Astrocyte (in vitro differentiated cells and primary cell): Measurements from ENCODE around the gene PUM2. TPM values are rescaled to one million over a fixed set of nuclear protein-coding genes. Genes with fewer than 3 reads are reported as not detected.

Experiments used
- DNase-seq: peaks from one replicate; pipeline ENCODE4 v3.0.0-alpha.2; 2010; ENCODE audit warnings: low read depth
- FAIRE-seq: peaks from 2 replicates; lab custom pipeline; 2011; peaks lifted over from hg19 to GRCh38; lab: Jason Lieb, UNC
- H2AFZ ChIP-seq: 2 replicates; pipeline ENCODE4 v1.6.0; 2012; ENCODE audit warnings: low read depth, low read length, inconsistent platforms
- H3K27ac ChIP-seq: 2 replicates; pipeline ENCODE4 v1.5.1; 2011; ENCODE audit warnings: low read depth, low read length, inconsistent platforms
- H3K27me3 ChIP-seq: 2 replicates; pipeline ENCODE4 v1.6.0; 2011; ENCODE audit warnings: low read length, inconsistent platforms; ENCODE audit not compliant: insufficient read depth
- H3K36me3 ChIP-seq: 2 replicates; pipeline ENCODE4 v1.5.1; 2011; ENCODE audit warnings: low read length, inconsistent platforms; ENCODE audit not compliant: insufficient read depth
- H3K4me1 ChIP-seq: 2 replicates; pipeline ENCODE4 v1.5.1; 2011; ENCODE audit warnings: low read length, inconsistent platforms; ENCODE audit not compliant: insufficient read depth
- H3K4me2 ChIP-seq: 2 replicates; pipeline ENCODE4 v1.6.0; 2012; ENCODE audit warnings: low read length, inconsistent platforms
- H3K4me3 ChIP-seq: 2 replicates; pipeline ENCODE4 v1.5.1; 2011; ENCODE audit warnings: low read depth, mild to moderate bottlenecking, low read length, inconsistent platforms; ENCODE audit not compliant: insufficient read depth
- H3K79me2 ChIP-seq: 2 replicates; pipeline ENCODE4 v1.6.0; 2012; ENCODE audit warnings: mild to moderate bottlenecking, low read length, inconsistent platforms; ENCODE audit not compliant: insufficient read depth
- H3K9ac ChIP-seq: 2 replicates; pipeline ENCODE4 v1.6.0; 2012; ENCODE audit warnings: mild to moderate bottlenecking, low read length, inconsistent platforms
- H3K9me3 ChIP-seq: 2 replicates; pipeline ENCODE4 v1.5.1; 2012; ENCODE audit warnings: low read depth, mild to moderate bottlenecking, low read length, inconsistent platforms; ENCODE audit not compliant: insufficient read depth
- H4K20me1 ChIP-seq: 2 replicates; pipeline ENCODE4 v1.6.0; 2012; ENCODE audit warnings: low read length, inconsistent platforms; ENCODE audit not compliant: insufficient read depth
- H3K27ac Mint-ChIP-seq: one replicate; pipeline ENCODE4 v1.8.0; 2021; ENCODE audit warnings: mild to moderate bottlenecking, mixed read lengths; ENCODE audit not compliant: unreplicated experiment
- H3K27me3 Mint-ChIP-seq: one replicate; pipeline ENCODE4 v1.8.0; 2021; ENCODE audit warnings: low read depth, mixed read lengths; ENCODE audit not compliant: unreplicated experiment
- H3K36me3 Mint-ChIP-seq: one replicate; pipeline ENCODE4 v1.8.0; 2021; ENCODE audit warnings: low read depth, mixed read lengths; ENCODE audit not compliant: unreplicated experiment
- H3K4me1 Mint-ChIP-seq: one replicate; pipeline ENCODE4 v1.8.0; 2021; ENCODE audit warnings: low read depth, mixed read lengths; ENCODE audit not compliant: unreplicated experiment
- H3K4me3 Mint-ChIP-seq: one replicate; pipeline ENCODE4 v1.8.0; 2021; ENCODE audit warnings: mild to moderate bottlenecking, moderate library complexity, mixed read lengths; ENCODE audit not compliant: unreplicated experiment
- H3K9me3 Mint-ChIP-seq: one replicate; pipeline ENCODE4 v1.8.0; 2021; ENCODE audit warnings: mild to moderate bottlenecking, mixed read lengths; ENCODE audit not compliant: unreplicated experiment
- EZH2 ChIP-seq: IDR thresholded peaks from 2 replicates; pipeline ENCODE4 v1.6.1; 2012; ENCODE audit warnings: mild to moderate bottlenecking, low read length, inconsistent platforms; ENCODE audit not compliant: insufficient read depth
- total RNA-seq: library from RNA; stranded (reverse); gene quantifications from 2 replicates; pipeline ENCODE4 v1.2.1, GENCODE V29; 2021
- TF ChIP-seq, protein P1 (sequence below): IDR thresholded peaks from 2 replicates; pipeline ENCODE4 v1.5.1; 2011; ENCODE audit warnings: low read depth, mild to moderate bottlenecking, inconsistent platforms, low read length, moderate library complexity; ENCODE audit not compliant: insufficient read depth

Gene PUM2
- total RNA-seq, 1 donor from 2014 or later = 69.4 TPM

DNA sequence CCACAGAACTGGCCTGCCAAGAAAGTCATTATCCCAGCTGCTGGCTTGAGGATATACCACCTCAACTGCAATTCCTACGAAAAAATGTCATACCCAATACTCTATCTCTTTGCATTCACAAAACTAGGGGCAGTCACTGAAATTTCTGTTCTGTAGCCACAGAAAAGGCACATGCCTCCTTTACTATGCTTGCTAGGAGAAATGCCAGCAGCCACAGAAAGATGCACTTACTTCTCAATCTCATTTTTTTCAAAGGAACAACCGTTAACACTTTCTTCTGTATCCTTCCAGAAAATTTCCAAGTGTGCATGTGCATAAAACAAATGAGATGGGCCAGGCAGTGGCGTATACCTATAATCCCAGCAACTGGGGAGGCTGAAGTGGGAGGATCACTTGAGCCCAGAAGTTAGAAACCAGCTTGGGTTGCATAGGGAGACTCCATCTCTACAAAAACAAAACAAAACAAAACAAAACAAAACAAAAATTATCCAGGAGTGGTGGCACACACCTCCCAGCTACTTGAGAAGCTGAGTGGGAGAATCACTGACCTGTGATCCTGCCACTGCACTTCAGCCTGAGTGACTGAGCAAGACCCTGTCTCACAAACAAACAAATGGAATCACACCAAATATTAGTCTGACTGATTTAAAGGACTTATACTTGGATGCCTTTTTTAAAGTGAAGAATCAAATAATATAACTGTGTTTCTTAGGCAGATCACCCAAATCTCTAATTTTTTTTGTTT is 22.4 kb upstream of the PUM2 start:
- Histone ChIP-seq H3K27ac (no peak overlapping the region), H3K36me3 (no peaks in the 10 kb centered on the region), H3K9me3 (no peaks in the 10 kb centered on the region), H3K4me3 (no peak overlapping the region), H3K9ac (no peak overlapping the region), H3K4me2 (no peak overlapping the region), H3K79me2 (no peaks in the 10 kb centered on the region), H3K4me1 (no peaks in the 10 kb centered on the region), H2AFZ (no peak overlapping the region), H3K27me3 (peaks cover 4% of the 10 kb centered on the region), H4K20me1 (no peaks in the 10 kb centered on the region)
- FAIRE-seq (no peak), DNase-seq (no peak)
- Mint-ChIP-seq H3K9me3 (peaks cover 2% of the 10 kb centered on the region), H3K4me3 (no peak overlapping the region), H3K27me3 (peaks cover 5% of the 10 kb centered on the region), H3K4me1 (peaks cover 4% of the 10 kb centered on the region), H3K36me3 (no peaks in the 10 kb centered on the region), H3K27ac (no peak overlapping the region)
- TF ChIP-seq EZH2 = no peak
- TF ChIP-seq, protein P1, sequence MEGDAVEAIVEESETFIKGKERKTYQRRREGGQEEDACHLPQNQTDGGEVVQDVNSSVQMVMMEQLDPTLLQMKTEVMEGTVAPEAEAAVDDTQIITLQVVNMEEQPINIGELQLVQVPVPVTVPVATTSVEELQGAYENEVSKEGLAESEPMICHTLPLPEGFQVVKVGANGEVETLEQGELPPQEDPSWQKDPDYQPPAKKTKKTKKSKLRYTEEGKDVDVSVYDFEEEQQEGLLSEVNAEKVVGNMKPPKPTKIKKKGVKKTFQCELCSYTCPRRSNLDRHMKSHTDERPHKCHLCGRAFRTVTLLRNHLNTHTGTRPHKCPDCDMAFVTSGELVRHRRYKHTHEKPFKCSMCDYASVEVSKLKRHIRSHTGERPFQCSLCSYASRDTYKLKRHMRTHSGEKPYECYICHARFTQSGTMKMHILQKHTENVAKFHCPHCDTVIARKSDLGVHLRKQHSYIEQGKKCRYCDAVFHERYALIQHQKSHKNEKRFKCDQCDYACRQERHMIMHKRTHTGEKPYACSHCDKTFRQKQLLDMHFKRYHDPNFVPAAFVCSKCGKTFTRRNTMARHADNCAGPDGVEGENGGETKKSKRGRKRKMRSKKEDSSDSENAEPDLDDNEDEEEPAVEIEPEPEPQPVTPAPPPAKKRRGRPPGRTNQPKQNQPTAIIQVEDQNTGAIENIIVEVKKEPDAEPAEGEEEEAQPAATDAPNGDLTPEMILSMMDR = no peak

DNA sequence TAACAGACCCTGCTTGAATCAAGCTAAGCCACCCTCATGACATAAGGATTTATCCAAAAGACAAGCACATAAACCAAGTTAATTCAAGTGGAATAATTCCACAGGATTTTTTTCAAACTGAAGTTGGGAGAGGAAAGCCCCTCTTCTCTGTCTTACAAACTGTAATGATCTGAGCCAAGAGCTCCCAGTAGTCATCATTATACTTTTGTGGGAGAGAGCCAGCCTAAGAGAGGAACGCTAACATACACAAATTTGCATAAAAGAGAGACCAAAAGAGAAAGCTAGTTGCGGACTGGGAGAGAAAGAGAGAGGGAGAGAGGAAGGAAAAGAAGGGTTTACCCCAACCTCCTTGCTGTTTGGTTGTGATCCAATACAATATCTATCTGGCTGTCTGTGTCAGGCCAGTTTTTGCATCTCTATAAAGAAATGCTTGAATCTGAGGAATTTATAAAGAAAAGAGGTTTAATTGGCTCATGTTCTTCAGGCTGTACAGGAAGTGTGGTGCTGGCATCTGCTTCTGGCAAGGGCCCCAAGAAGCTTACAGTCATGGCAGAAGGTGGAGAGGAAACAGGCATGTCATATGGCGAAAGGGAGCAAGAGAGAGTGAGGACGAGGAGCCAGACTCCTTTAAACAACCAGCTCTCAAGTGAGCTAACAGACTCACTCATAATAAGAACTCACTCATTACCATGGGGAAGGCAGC is 20.8 kb upstream of the PUM2 start:
- Mint-ChIP-seq H3K4me1 (peaks cover 6% of the 10 kb centered on the region), H3K27me3 (peaks cover 5% of the 10 kb centered on the region), H3K27ac (no peak overlapping the region), H3K9me3 (peaks cover 2% of the 10 kb centered on the region), H3K36me3 (no peaks in the 10 kb centered on the region), H3K4me3 (no peak overlapping the region)
- Histone ChIP-seq H3K79me2 (no peaks in the 10 kb centered on the region), H3K4me1 (no peaks in the 10 kb centered on the region), H3K9me3 (no peaks in the 10 kb centered on the region), H2AFZ (peak overlapping the region; percentile 9), H4K20me1 (no peaks in the 10 kb centered on the region), H3K4me2 (peak overlapping the region; percentile 39), H3K36me3 (no peaks in the 10 kb centered on the region), H3K4me3 (no peak overlapping the region), H3K27me3 (no peaks in the 10 kb centered on the region), H3K9ac (no peak overlapping the region), H3K27ac (no peak overlapping the region)
- no peak for TF ChIP-seq EZH2
- TF ChIP-seq, protein P1 = no peak
- peak; percentile 36 for DNase-seq
- FAIRE-seq = no peak

DNA sequence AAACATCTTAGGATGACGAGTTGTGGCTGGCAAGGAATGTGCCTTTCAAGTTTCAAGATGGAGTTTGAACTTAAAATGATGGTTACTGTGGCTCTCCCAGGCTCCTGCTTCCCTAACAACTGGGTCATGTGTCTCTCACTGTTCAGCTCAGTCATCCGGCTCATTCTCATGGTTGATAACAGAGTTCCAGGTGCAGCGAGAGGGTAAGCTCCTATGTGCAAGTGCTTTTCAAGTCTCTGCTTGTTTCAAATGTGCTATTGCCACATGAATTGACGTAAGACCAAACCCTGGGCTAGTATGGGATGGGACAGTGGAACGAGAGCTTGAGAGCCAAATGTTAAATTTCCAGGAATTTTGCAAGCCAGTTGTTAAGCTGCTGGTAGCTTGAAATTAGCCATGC is 19.5 kb upstream of the PUM2 start:
- Histone ChIP-seq H2AFZ (no peak overlapping the region), H3K9me3 (no peaks in the 10 kb centered on the region), H3K4me2 (no peak overlapping the region), H4K20me1 (no peaks in the 10 kb centered on the region), H3K9ac (no peak overlapping the region), H3K79me2 (no peaks in the 10 kb centered on the region), H3K27ac (no peak overlapping the region), H3K4me1 (peaks cover 4% of the 10 kb centered on the region), H3K4me3 (no peak overlapping the region), H3K27me3 (no peaks in the 10 kb centered on the region), H3K36me3 (no peaks in the 10 kb centered on the region)
- TF ChIP-seq, protein P1 = no peak
- TF ChIP-seq EZH2 = no peak
- DNase-seq (no peak), FAIRE-seq (no peak)
- Mint-ChIP-seq H3K36me3 (no peaks in the 10 kb centered on the region), H3K27ac (no peak overlapping the region), H3K9me3 (peaks cover 2% of the 10 kb centered on the region), H3K4me3 (no peak overlapping the region), H3K27me3 (peaks cover 5% of the 10 kb centered on the region), H3K4me1 (peaks cover 14% of the 10 kb centered on the region)
